Activated T-helper 1 cell treated with anti-CD3 and anti-CD28 coated beads, Interleukin-12 subunit alpha, Interleukin-12 subunit beta, Interleukin-2, Interleukin-4 antibody, amounts not matched to agents 30 ng/mL and 10 ng/mL and 1 ng/mL, durations not matched to agents 14 hours and 24 hours and 36 hours (primary cell): ENCODE measurements around the gene KDM5C. TPM values are rescaled to one million over a fixed set of nuclear protein-coding genes. Genes with fewer than 3 reads are reported as not detected.

ENCODE experiments used
- DNase-seq: peaks from one replicate; pipeline ENCODE4 v3.0.0; 2021; ENCODE audit warnings: low spot score
- H3K27ac Mint-ChIP-seq: one replicate; pipeline ENCODE4 v1.8.0; 2021; ENCODE audit warnings: mild to moderate bottlenecking, mixed read lengths
- H3K27me3 Mint-ChIP-seq: one replicate; pipeline ENCODE4 v1.8.0; 2022; ENCODE audit warnings: mild to moderate bottlenecking, moderate library complexity, mixed read lengths; ENCODE audit not compliant: insufficient read depth
- H3K36me3 Mint-ChIP-seq: one replicate; pipeline ENCODE4 v1.8.0; 2021; ENCODE audit warnings: low read depth, mixed read lengths
- H3K4me1 Mint-ChIP-seq: one replicate; pipeline ENCODE4 v1.8.0; 2021; ENCODE audit warnings: low read depth, mixed read lengths
- H3K4me3 Mint-ChIP-seq: one replicate; pipeline ENCODE4 v1.8.0; 2021; ENCODE audit warnings: mild to moderate bottlenecking, moderate library complexity, mixed read lengths
- H3K9me3 Mint-ChIP-seq: one replicate; pipeline ENCODE4 v1.8.0; 2021; ENCODE audit warnings: mixed read lengths
- intact Hi-C: fragments of 100-400 bp; cut with micrococcal nuclease; formaldehyde crosslinking; loops from one replicate; pipeline ENCODE4 v1.15.1; 2024
- total RNA-seq: library from RNA; stranded (reverse); gene quantifications from 2 replicates; pipeline ENCODE4 v1.2.3, GENCODE V29; 2022

The KDM5C gene
- total RNA-seq, 1 donor from 2014 or later = 115 TPM

- Mint-ChIP-seq H3K9me3 (no peaks in the 10 kb centered on the region), H3K27ac (no peak overlapping the region), H3K36me3 (no peaks in the 10 kb centered on the region), H3K27me3 (peaks cover 3% of the 10 kb centered on the region), H3K4me1 (no peaks in the 10 kb centered on the region), H3K4me3 (no peak overlapping the region)
- intact Hi-C loops = no loop called here
- DNase-seq = no peak
Observed at GRCh38 chrX:53242310-53242709, 17.3 kb upstream of the KDM5C start.

GRCh38 chrX:53241558-53241957 is 16.6 kb upstream of the KDM5C start:
- no peak for DNase-seq
- Mint-ChIP-seq H3K4me1 (no peaks in the 10 kb centered on the region), H3K27me3 (peaks cover 3% of the 10 kb centered on the region), H3K9me3 (no peaks in the 10 kb centered on the region), H3K36me3 (no peaks in the 10 kb centered on the region), H3K4me3 (no peak overlapping the region), H3K27ac (no peak overlapping the region)
- intact Hi-C loops = no loop called here

DNA sequence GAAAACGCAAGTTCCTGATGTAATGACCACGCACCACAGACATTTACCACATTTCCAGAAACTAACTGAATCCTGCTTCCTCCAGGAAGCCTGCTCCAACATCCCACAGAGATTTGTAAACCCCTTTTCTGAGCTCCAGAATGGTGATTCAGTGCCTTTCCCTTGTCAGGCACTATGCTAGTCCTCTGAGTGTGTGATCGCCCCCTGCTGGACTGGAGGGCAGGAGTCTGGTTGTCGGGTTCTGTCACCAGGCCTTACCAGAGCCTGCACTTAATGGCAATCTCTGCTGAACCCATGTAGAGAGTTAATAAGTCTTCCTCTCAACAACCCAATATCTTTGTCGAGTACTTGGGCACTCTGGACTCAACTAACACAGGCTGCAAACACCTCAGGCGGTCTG is 14.5 kb upstream of the KDM5C start:
- no peak overlapping the region for H3K27ac Mint-ChIP-seq
- no peak overlapping the region for H3K4me3 Mint-ChIP-seq
- no peaks in the 10 kb centered on the region for H3K9me3 Mint-ChIP-seq

GRCh38 chrX:53237056-53237455 is 12.0 kb upstream of the KDM5C start:
- Mint-ChIP-seq H3K9me3 (no peaks in the 10 kb centered on the region), H3K27me3 (no peaks in the 10 kb centered on the region), H3K27ac (no peak overlapping the region), H3K4me3 (no peak overlapping the region), H3K4me1 (no peaks in the 10 kb centered on the region), H3K36me3 (no peaks in the 10 kb centered on the region)
- no peak for DNase-seq
- intact Hi-C loops = no loop called here

More for the DNA sequence above, 14.5 kb upstream of the KDM5C start:
- H3K4me1 Mint-ChIP-seq = no peaks in the 10 kb centered on the region
- intact Hi-C loops = no loop called here
- DNase-seq = no peak
- no peaks in the 10 kb centered on the region for H3K36me3 Mint-ChIP-seq
- H3K27me3 Mint-ChIP-seq = no peaks in the 10 kb centered on the region

- no peaks in the 10 kb centered on the region for H3K27me3 Mint-ChIP-seq
- DNase-seq = no peak
- intact Hi-C loops = no loop called here
Observed at GRCh38 chrX:53236025-53236679, 11.1 kb upstream of the KDM5C start.

DNA sequence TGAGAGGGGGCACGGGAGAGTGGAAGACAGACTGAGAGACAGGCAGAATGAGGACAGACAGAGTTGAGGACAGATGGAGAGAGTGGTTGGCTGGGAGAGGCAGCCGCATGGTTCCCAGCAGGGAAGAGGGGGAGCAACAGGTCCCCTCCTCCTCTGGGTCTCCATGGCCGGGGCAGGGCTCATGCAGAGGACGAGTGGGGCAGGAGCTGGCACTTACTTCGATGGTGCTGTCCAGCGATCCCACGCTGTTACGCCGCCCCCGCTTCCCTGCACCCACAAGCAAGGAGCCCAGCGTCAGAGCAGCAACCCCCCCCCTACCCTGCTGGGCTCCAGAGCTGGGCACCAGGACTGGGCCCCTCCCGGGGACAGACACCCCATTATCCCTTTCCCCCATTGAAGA is 10.6 kb upstream of the KDM5C start:
- H3K4me3 Mint-ChIP-seq = no peak overlapping the region
- no peak overlapping the region for H3K27ac Mint-ChIP-seq
- no peaks in the 10 kb centered on the region for H3K27me3 Mint-ChIP-seq
- H3K36me3 Mint-ChIP-seq = no peaks in the 10 kb centered on the region
- H3K9me3 Mint-ChIP-seq = no peaks in the 10 kb centered on the region
- intact Hi-C loops = no loop called here
- no peak for DNase-seq
- H3K4me1 Mint-ChIP-seq = no peaks in the 10 kb centered on the region

More at GRCh38 chrX:53236025-53236679, 11.1 kb upstream of the KDM5C start:
- H3K36me3 Mint-ChIP-seq = no peaks in the 10 kb centered on the region
- no peak overlapping the region for H3K27ac Mint-ChIP-seq
- H3K9me3 Mint-ChIP-seq = no peaks in the 10 kb centered on the region
- H3K4me3 Mint-ChIP-seq = no peak overlapping the region
- H3K4me1 Mint-ChIP-seq = no peaks in the 10 kb centered on the region

DNA sequence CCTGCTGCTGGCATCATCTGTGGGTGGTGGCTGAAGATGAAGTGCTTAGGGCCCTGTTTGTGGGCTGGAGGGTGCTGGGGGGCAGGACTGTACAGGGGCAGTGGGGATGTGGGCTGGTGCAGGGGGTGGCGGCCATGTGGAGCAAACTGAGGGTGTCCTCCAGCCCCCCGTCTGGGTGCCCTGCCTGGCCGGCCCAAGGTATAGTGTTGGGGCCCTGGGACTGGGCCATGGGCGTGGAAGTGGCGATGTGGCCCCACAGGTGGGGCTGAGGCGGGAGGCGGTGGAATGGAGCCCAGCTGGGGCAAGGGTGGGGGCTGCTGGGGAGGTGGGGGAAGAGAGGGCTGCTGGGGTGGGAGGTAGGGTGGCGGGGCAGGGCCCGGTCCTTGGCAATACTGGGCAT is 9.5 kb upstream of the KDM5C start:
- Mint-ChIP-seq H3K9me3 (no peaks in the 10 kb centered on the region), H3K4me1 (no peaks in the 10 kb centered on the region), H3K4me3 (no peak overlapping the region), H3K27ac (no peak overlapping the region), H3K36me3 (no peaks in the 10 kb centered on the region), H3K27me3 (no peaks in the 10 kb centered on the region)
- intact Hi-C loops = no loop called here
- DNase-seq = no peak

- no peaks in the 10 kb centered on the region for H3K4me1 Mint-ChIP-seq
- intact Hi-C loops = no loop called here
- no peak for DNase-seq
- no peaks in the 10 kb centered on the region for H3K36me3 Mint-ChIP-seq
- no peak overlapping the region for H3K27ac Mint-ChIP-seq
- H3K9me3 Mint-ChIP-seq = no peaks in the 10 kb centered on the region
- H3K27me3 Mint-ChIP-seq = no peaks in the 10 kb centered on the region
- no peak overlapping the region for H3K4me3 Mint-ChIP-seq
Observed at GRCh38 chrX:53233536-53233935, 8.5 kb upstream of the KDM5C start.

DNA sequence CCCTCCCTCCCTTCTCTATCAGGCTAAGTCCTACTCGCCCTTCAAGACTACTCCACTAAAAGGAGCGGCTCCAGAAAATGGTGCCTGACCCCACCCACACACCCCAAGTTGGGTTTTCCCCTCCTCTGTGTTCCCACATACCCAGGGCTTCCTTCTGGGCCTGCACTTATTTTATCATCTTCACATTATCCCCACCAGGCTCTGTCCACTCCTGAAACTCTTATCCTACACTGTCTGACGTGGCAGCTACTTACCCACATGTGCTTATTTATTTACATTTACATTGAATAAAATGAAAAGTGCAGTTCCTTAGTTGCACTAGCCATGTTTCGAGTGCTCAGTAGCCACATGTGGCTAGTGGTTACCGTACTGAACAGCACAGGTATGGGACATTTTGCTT is 5.1 kb upstream of the KDM5C start:
- H3K4me3 Mint-ChIP-seq = no peak overlapping the region
- intact Hi-C loops = no loop called here
- DNase-seq = no peak
- H3K27ac Mint-ChIP-seq = no peak overlapping the region
- H3K27me3 Mint-ChIP-seq = no peaks in the 10 kb centered on the region
- H3K9me3 Mint-ChIP-seq = no peaks in the 10 kb centered on the region
- H3K36me3 Mint-ChIP-seq = no peaks in the 10 kb centered on the region
- H3K4me1 Mint-ChIP-seq = peaks cover 20% of the 10 kb centered on the region

GRCh38 chrX:53227224-53227765 is 2.3 kb upstream of the KDM5C start:
- Mint-ChIP-seq H3K4me1 (peaks cover 38% of the 10 kb centered on the region), H3K27me3 (no peaks in the 10 kb centered on the region), H3K9me3 (no peaks in the 10 kb centered on the region), H3K4me3 (no peak overlapping the region), H3K36me3 (peaks cover 15% of the 10 kb centered on the region), H3K27ac (no peak overlapping the region)
- DNase-seq = no peak
- intact Hi-C loops = loop anchor here (5.0 to 10.0 kb wide), 4 partner anchors 215 to 1308 kb away; partner anchors contain the start of gene GNL3L

DNA sequence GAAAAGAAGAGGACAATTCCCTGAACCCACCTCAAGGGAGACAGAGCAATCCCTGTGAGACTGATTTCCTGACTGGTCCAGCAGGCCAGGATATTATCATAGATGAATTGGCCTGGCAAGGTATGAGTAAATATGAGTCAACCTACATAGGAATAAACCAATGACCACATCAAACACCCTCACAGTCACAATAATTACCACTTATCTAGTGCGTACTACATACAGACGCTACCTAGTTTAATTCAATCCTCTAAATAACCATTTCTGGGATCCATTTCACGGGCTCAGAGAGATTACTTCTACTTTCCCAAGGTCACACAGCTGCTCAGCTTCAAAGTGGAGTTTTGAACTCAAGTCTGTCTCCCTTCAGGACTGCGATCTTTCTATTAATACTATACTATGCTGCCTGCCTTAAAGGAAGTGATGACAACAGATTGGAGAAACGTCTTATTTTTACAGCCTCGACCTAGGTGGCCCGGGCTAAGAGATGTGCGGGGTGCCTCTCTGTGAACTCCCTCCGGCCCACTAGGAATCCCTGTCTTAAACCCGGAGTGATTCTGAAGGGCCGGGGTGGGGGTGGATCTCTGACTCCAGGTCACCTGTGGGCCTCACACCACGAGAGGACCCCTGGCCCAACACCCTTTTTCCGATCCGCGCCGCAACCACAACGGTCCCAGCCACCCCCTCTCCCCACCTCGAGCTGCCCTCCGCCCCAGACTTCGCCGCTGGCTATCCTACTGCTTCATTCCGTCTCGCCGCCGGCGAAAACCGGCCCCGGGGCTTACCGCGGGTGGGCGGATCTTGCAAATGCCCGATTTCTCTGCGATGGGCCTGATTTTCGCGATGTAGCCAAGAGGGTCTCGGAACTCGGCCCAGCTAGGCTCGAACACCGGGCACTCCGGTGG is 800 bp downstream of the KDM5C start:
- intact Hi-C loops = loop anchor here (2.0 to 10.0 kb wide), 3 partner anchors 39 to 1311 kb away; partner anchors contain the start of gene GNL3L
- DNase-seq = peak; percentile 2
- Mint-ChIP-seq H3K27me3 (no peaks in the 10 kb centered on the region), H3K27ac (peak overlapping the region; percentile 98), H3K4me3 (peak overlapping the region; percentile 97), H3K36me3 (peaks cover 21% of the 10 kb centered on the region), H3K4me1 (peaks cover 50% of the 10 kb centered on the region), H3K9me3 (no peaks in the 10 kb centered on the region)

DNA sequence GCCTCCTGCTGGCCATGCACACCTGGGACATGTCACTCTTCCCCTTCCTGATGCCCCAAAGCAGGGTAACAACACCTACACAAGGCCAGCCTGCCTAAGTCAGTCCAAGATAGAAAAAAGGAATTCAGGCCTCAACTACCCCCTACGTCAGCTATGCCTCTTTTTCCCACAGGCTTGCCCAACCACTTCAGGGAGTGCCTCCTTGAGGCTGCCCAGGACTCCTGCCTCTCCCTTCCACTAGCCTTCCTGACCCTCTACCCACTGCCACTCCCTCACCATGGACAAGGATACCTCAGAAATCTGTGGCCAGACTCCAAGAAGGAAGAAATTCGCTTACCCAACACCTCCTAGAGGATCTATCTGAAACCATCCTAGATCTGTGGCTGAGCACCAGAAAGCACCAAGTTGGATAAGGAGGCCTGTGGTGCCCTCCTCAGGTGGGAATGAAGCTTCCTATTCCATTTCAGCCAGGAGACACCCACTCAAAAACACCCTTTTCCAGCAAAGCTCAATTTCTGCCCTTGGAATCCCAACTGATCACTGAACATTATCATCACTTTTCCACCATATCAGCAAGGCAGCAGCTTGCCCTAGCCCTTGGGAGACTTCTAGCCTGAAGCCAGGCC is 1.8 kb downstream of the KDM5C start:
- DNase-seq = no peak
- Mint-ChIP-seq H3K36me3 (peaks cover 21% of the 10 kb centered on the region), H3K27me3 (no peaks in the 10 kb centered on the region), H3K4me1 (peaks cover 50% of the 10 kb centered on the region), H3K27ac (peak overlapping the region; percentile 58), H3K4me3 (peak overlapping the region; percentile 97), H3K9me3 (no peaks in the 10 kb centered on the region)
- intact Hi-C loops = loop anchor here (10.0 kb wide), 2 partner anchors 312 to 1312 kb away; partner anchors contain the start of gene GNL3L
